Gastrocnemius medialis (tissue), 4 donors: Measurements from ENCODE around the gene SLC1A3. TPM values are rescaled to one million over a fixed set of nuclear protein-coding genes. Genes with fewer than 3 reads are reported as not detected.

Experiments used
- ATAC-seq, 2 donors: fragments of 150-250 bp; one replicate each; pipeline ENCODE4 v1.9.1; 2016
- DNase-seq, 2 donors: peaks; one replicate each; pipeline ENCODE4 v3.0.0-alpha.2; 2019
- H3K27ac ChIP-seq, 4 donors: fragments of 200-600 bp; sonication (generic); 1 replicate in 1 of 4; 2 replicates in 3 of 4; pipeline ENCODE4 v1.5.1; 2016 to 2018; ENCODE audit warnings: mild to moderate bottlenecking in 2 of 4, moderate library complexity in 1 of 4
- H3K27me3 ChIP-seq, 3 donors: fragments of 200-600 bp; sonication (generic) in 2 of 3; 1 replicate in 1 of 3; 2 replicates in 2 of 3; pipeline versions ENCODE4 v1.5.1 to v1.6.0; 2016 to 2019; ENCODE audit warnings: mild to moderate bottlenecking in 1 of 3, moderate library complexity in 1 of 3
- H3K36me3 ChIP-seq, 2 donors: fragments of 200-600 bp; sonication (generic) in 1 of 2; one replicate each; pipeline ENCODE4 v1.5.1; 2017 to 2018
- H3K4me1 ChIP-seq, 2 donors: fragments of 200-600 bp; sonication (generic) in 1 of 2; one replicate each; pipeline ENCODE4 v1.5.1; 2016 to 2017; ENCODE audit warnings: mild to moderate bottlenecking in 2 of 2
- H3K4me3 ChIP-seq, 4 donors: fragments of 200-600 bp; sonication (generic) in 3 of 4; 1 replicate in 1 of 4; 2 replicates in 3 of 4; pipeline ENCODE4 v1.5.1; 2016 to 2019; ENCODE audit warnings: mild to moderate bottlenecking in 2 of 4
- H3K9me3 ChIP-seq, 3 donors: fragments of 200-600 bp; sonication (generic) in 2 of 3; 1 replicate in 1 of 3; 2 replicates in 2 of 3; pipeline ENCODE4 v1.5.1; 2016 to 2019
- POLR2A ChIP-seq, 2 donors: fragments of 450-650 bp; IDR thresholded peaks; one replicate each; pipeline ENCODE4 v1.6.1; 2017; ENCODE audit warnings: antibody characterized with exemption in 2 of 2, mild to moderate bottlenecking in 2 of 2, moderate library complexity in 2 of 2
- in situ Hi-C, 4 donors: fragments of 200-750 bp; cut with MboI; loops; one replicate each; pipeline versions ENCODE4 v1.15.0 to v1.8.0; 2017; ENCODE audit warnings: low sequenced_read_pairs in 4 of 4
- intact Hi-C: fragments of 100-400 bp; cut with DNase I; formaldehyde crosslinking; loops from one replicate; pipeline ENCODE4 v1.15.1; 2023; ENCODE audit warnings: low total_unique reads
- total RNA-seq, 4 donors: library from RNA; depleted of rRNA; stranded (reverse); fragments of >200 nt; gene quantifications; one replicate each; pipeline versions ENCODE4 v1.1.0 to v1.2.3, GENCODE V29; 2016
- TF ChIP-seq, protein P1 (sequence below), 5 experiments: fragments of 450-650 bp in 3 of 5; fragments of 200-600 bp in 2 of 5; sonication (generic) in 2 of 5; IDR thresholded peaks in 4 of 5; conservative IDR thresholded peaks in 1 of 5; 1 replicate in 4 of 5; 2 replicates in 1 of 5; pipeline ENCODE4 v1.5.1; 2016 to 2019; ENCODE audit warnings: antibody characterized with exemption in 5 of 5, mild to moderate bottlenecking in 3 of 5, moderate library complexity in 3 of 5

Gene SLC1A3
- total RNA-seq, 4 donors from 2014 or later = 5.3 to 69.4 (median 17.4) TPM

GRCh38 chr5:36666274-36666673, 59.9 kb downstream of the SLC1A3 start:
- H3K9me3 ChIP-seq = no peaks in the 10 kb centered on the region
- no peak overlapping the region for H3K27ac ChIP-seq
- TF ChIP-seq, protein P1, sequence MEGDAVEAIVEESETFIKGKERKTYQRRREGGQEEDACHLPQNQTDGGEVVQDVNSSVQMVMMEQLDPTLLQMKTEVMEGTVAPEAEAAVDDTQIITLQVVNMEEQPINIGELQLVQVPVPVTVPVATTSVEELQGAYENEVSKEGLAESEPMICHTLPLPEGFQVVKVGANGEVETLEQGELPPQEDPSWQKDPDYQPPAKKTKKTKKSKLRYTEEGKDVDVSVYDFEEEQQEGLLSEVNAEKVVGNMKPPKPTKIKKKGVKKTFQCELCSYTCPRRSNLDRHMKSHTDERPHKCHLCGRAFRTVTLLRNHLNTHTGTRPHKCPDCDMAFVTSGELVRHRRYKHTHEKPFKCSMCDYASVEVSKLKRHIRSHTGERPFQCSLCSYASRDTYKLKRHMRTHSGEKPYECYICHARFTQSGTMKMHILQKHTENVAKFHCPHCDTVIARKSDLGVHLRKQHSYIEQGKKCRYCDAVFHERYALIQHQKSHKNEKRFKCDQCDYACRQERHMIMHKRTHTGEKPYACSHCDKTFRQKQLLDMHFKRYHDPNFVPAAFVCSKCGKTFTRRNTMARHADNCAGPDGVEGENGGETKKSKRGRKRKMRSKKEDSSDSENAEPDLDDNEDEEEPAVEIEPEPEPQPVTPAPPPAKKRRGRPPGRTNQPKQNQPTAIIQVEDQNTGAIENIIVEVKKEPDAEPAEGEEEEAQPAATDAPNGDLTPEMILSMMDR (IDR thresholded peaks at IDR 0.05 in 4 of 5, conservative IDR thresholded peaks at IDR 0.05 in 1 of 5) = no peak
- no peak for TF ChIP-seq POLR2A (IDR thresholded peaks at IDR 0.05)
- intact Hi-C loops = no loop called here
- ATAC-seq (no peak), DNase-seq (no peak)
- no peak overlapping the region for H3K4me3 ChIP-seq
- H3K36me3 ChIP-seq = peaks cover 0 to 4% of the 10 kb centered on the region in 2 donors
- in situ Hi-C loops = no loop called here
- no peaks in the 10 kb centered on the region for H3K27me3 ChIP-seq
- peaks cover 0 to 7% of the 10 kb centered on the region in 2 donors for H3K4me1 ChIP-seq

DNA sequence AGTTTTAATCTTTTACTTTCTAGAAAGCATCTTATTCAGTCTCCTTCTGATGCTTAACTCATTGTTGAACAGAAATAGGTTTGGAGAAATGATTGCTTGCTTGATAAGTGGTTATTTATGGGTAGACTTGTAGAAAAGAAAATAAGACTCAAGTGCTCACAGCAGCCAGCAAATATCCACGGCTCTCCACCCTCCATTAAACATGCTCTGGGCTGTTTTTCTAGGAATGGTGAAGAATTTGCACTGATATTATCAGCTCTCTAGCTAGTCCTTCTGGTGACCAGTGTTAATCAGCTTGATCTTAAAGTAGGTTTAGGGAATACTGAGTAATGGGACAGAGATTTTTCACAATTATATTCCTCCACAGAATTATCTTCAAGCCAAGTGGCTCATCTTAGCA, 60.6 kb downstream of the SLC1A3 start:
- ATAC-seq = no peak
- Histone ChIP-seq H3K27ac (no peak overlapping the region), H3K36me3 (peaks cover 0 to 9% of the 10 kb centered on the region in 2 donors), H3K27me3 (no peaks in the 10 kb centered on the region), H3K4me3 (no peak overlapping the region), H3K4me1 (peaks cover 0 to 7% of the 10 kb centered on the region in 2 donors), H3K9me3 (no peaks in the 10 kb centered on the region)
- intact Hi-C loops = no loop called here
- no peak for DNase-seq
- TF ChIP-seq, protein P1 (IDR thresholded peaks at IDR 0.05 in 4 of 5, conservative IDR thresholded peaks at IDR 0.05 in 1 of 5) = no peak
- no peak for TF ChIP-seq POLR2A (IDR thresholded peaks at IDR 0.05)
- in situ Hi-C loops = no loop called here

DNA sequence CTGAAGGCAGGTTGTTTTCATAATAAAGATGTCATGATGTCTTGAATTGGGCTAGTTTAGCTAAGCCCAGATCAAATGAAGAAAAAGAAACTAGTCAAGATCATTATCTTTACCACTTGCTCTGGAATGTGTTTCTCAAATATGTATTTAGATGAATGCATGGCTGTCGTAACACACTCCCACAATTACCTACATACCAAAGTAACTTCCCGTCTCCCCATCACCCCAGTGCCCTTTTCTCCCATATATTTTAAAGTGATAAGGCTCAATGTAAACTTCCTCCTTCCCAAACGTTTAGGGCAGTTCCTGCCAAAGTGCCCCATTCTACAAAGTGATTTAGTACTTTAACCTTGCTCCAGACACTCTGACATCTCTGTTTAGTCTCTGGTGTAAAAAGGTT, 61.4 kb downstream of the SLC1A3 start:
- ATAC-seq (no peak), DNase-seq (no peak)
- Histone ChIP-seq H3K27ac (no peak overlapping the region), H3K4me1 (peaks cover 0 to 7% of the 10 kb centered on the region in 2 donors), H3K36me3 (peaks cover 0 to 9% of the 10 kb centered on the region in 2 donors), H3K4me3 (no peak overlapping the region), H3K27me3 (no peaks in the 10 kb centered on the region), H3K9me3 (no peaks in the 10 kb centered on the region)
- intact Hi-C loops = no loop called here
- in situ Hi-C loops = no loop called here
- TF ChIP-seq, protein P1 (IDR thresholded peaks at IDR 0.05 in 4 of 5, conservative IDR thresholded peaks at IDR 0.05 in 1 of 5) = no peak
- TF ChIP-seq POLR2A (IDR thresholded peaks at IDR 0.05) = no peak

- H3K27ac ChIP-seq = no peak overlapping the region
- peaks cover 0 to 9% of the 10 kb centered on the region in 2 donors for H3K36me3 ChIP-seq
- H3K9me3 ChIP-seq = no peaks in the 10 kb centered on the region
- TF ChIP-seq, protein P1 (IDR thresholded peaks at IDR 0.05 in 4 of 5, conservative IDR thresholded peaks at IDR 0.05 in 1 of 5) = no peak
- peaks cover 0 to 7% of the 10 kb centered on the region in 2 donors for H3K4me1 ChIP-seq
- intact Hi-C loops (no loop called here), in situ Hi-C loops (no loop called here)
- H3K27me3 ChIP-seq = no peaks in the 10 kb centered on the region
- DNase-seq = no peak
- no peak for ATAC-seq
- no peak overlapping the region for H3K4me3 ChIP-seq
These were observed 62.7 kb downstream of the SLC1A3 start for GRCh38 chr5:36669015-36669651.

DNA sequence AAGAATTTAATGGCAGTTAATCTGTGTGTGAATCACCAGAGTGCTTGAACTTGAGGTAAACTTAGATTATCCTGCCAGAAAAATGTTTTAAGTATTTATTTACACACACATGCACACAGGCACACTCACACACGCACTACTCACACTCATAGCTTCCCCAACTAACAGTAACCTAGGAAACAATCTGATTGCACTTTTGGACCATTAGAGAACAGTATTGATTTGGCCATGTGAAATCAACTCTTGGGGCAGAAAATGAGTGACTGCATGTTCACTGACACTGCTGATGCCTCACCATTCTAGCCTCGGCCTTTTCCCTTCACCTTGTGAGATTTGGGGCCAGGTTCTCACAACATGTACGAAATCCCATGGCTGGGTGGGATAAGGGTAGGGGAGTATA, 64.1 kb downstream of the SLC1A3 start:
- H3K27me3 ChIP-seq = no peaks in the 10 kb centered on the region
- no peaks in the 10 kb centered on the region for H3K4me1 ChIP-seq
- H3K9me3 ChIP-seq = no peaks in the 10 kb centered on the region
- ATAC-seq (no peak), DNase-seq (no peak)
- H3K4me3 ChIP-seq = no peak overlapping the region
- no peak for TF ChIP-seq POLR2A (IDR thresholded peaks at IDR 0.05)
- TF ChIP-seq, protein P1 (IDR thresholded peaks at IDR 0.05 in 4 of 5, conservative IDR thresholded peaks at IDR 0.05 in 1 of 5) = no peak
- intact Hi-C loops (no loop called here), in situ Hi-C loops (no loop called here)
- peaks cover 0 to 9% of the 10 kb centered on the region in 2 donors for H3K36me3 ChIP-seq
- H3K27ac ChIP-seq = no peak overlapping the region
